Left renal cortex interstitium (tissue), 4 donors: ENCODE results near the gene GFAP. TPM values are rescaled to one million over a fixed set of nuclear protein-coding genes. Genes with fewer than 3 reads are reported as not detected.
"Not testable (repeated sequence)": the region's sequence is repeated elsewhere in the genome, so short reads cannot be mapped to it uniquely, and the experiment has no call there.

Source experiments
- DNase-seq, 4 donors: peaks; one replicate each; pipeline ENCODE4 v3.0.0-alpha.2; 2013; ENCODE audit warnings: low read depth in 4 of 4, low spot score in 2 of 4, missing footprints in 1 of 4
- polyA plus RNA-seq, 4 donors: library from polyadenylated mRNA; unstranded; fragments of 120-200 nt; gene quantifications; one replicate each; pipeline ENCODE4 v1.2.1, GENCODE V29; 2013; ENCODE audit not compliant: insufficient read length in 4 of 4

Gene GFAP
- polyA plus RNA-seq = 1 to 10 TPM in 1 of 4 donors, under 1 TPM in 3; 0.78 to 8.3 (median 0.89) TPM

- no peak for DNase-seq
Observed at GRCh38 chr17:44915321-44915726, at the start of gene GFAP. GFAP (minus strand) TSS chr17:44915500; CDS start chr17:44915486, 14 bp downstream.

- no peak for DNase-seq
Observed at GRCh38 chr17:44961921-44962350, 46.6 kb upstream of the GFAP start.

DNA sequence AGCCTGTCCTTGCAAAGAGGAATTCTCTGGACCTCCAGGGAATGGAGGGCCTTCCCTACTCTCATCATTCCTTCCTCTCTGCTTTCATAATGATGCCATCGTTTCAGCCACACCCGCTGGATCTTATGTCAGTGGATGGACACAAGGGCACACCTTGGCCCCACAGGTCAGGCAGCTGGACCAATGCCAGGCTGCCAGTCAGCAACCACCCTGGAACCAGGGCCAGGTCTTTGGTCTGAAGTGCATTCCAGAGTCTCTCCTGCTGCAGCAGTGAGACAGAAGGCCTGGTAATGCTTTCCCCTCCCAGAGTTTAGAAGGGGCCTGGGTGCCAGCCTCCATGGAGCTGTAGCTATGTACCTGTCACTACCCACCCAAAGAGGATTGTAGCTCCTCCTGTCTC lies 45.4 kb upstream of the GFAP start:
- DNase-seq = no peak

GRCh38 chr17:44959821-44960531 lies 44.7 kb upstream of the GFAP start:
- DNase-seq = no peak

- no peak for DNase-seq
Observed at GRCh38 chr17:44956998-44957981, 42.0 kb upstream of the GFAP start.

DNA sequence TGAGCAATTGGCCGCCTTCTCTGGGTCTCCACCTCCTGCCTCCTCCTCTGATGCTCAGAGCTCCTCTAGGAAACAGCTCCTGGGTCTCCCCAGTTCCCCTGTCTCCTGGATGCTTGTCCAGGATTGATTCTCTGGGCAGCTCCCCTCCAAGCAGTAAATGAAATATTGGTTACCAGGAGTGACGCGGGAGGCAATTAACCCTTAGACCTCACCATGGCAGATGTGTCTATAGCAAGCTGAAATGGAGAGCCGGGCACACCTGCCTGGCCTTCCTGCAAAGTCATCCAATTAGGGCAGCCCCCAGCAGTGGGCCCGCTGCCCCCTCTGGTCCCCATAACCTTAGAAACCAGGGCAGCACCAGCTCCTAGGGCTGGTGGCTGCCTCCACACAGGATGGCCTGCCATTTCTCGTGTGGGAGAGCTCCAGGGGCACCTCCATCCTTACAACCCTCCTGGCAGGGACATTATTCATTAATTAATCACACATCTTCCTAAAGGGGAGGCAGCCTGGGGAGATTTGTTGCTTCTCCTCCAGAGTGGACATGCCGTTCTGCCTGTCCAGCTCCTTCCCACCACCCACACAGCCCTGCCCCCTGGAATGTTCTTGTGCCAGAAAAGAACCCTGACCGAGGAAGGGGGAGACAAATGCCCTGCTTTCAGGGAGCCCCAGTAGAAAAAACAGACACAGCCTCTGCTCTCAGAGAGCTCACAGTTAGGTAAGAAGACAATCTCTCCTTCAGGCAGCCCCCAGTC lies 40.5 kb upstream of the GFAP start:
- DNase-seq = no peak

- no peak for DNase-seq
Observed at GRCh38 chr17:44952946-44953475, 37.7 kb upstream of the GFAP start.

DNA sequence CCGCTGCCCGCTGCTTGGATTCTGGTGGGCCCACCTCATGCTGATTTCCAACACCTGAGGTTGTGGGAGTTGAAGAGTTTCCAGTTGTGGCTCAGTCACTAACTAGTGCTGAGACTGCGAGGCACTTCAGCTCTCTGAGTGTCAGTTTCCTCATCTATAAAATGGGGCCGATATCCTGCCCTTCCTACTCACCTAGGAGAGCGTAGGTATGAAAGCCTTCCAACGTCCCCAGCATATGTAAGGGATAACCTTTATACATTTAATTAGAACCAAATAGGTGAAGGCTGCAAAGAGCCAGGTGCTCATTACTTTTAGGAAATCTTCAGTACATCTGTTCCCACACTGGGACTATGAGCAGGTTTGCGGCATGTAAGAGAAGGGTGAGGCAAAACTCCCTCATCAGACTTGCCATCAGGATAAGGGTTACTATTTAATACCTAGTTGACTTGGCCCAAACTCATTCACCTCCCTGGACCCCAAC lies 33.1 kb upstream of the GFAP start:
- DNase-seq = no peak

DNA sequence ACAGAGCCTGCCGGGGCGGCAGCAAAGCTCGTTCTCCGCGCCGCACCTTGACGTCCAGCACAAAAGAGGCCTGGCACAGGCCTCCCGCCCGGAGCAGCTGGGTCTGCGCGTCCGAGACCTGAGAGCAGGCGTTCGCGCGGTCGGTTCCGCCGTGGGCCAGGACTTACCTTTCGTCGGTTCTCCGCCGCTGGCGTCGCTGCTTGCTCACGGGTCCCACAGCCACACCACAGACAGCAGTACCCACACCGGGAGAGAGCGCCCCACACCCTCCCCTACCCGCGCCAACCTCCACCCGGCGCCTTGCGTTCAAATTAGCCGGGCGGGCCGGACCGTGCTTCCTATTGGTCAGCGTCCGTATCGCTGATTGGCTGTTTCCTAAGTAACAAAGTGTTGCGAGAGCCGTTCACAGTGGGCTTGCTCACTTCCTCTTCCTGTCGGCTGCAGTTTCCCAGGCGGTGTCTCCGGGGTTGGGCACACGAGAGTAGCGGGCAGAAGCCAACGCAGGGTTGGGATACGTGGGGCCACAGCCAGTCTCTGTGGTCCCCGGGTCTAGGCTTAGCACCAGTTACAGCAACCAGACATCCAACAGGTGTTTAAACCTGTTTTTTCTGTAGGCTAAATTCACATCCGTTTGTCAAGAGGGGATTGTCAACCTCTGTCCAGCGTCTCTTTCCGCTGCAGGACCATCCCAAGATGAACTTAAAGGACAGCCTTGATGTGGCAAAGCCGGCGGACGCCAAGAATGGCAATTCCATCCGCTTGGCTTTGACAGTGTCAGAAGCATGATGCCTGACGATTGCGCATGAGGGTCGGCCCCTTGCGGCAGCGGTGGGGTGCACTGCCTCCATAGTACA lies 32.4 kb upstream of the GFAP start, which contains the start of gene KIF18B:
TSS of gene KIF18B (minus strand) at position 313 of the 854 bp plus-strand sequence. CDS start 11,429 bp downstream, outside the sequence.
- DNase-seq = peak; percentile 67 to 91 (median 80)

DNA sequence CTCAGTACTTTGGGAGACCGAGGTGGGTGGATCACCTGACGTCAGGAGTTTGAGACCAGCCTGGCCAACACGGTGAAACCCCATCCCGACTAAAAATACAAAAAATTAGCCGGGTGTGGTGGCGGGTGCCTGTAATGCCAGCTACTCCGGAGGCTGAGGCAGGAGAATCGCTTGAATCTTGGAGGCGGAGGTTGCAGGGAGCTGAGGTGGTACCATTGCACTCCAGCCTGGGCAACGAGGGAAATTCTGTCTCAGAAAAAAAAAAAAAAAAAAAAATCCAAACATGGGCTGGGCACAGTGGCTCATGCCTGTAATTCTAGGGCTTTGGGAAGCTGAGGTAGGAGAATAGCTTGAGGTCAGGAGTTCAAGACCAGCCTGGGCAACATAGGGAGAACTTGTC lies 30.4 kb upstream of the GFAP start:
- DNase-seq = not testable (repeated sequence)

DNA sequence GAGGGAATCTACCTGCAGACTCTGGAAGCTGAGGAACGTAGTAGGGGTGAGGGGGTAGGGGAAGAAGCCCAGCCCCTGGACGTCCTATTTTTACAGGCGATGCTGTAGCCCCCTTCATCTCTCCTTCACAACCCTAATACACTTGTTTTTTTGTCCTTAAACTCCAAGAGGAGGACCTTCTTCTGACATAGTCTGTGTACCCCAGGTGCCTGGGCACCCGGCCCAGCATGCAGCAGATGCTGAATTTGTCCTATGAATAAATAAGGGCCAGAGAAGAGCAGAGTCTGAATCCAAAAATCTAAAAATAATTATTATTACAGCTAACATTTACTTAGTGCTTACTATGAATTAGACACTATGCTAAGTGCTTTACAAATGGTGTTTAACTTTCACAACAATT lies 27.2 kb upstream of the GFAP start:
- DNase-seq = no peak

DNA sequence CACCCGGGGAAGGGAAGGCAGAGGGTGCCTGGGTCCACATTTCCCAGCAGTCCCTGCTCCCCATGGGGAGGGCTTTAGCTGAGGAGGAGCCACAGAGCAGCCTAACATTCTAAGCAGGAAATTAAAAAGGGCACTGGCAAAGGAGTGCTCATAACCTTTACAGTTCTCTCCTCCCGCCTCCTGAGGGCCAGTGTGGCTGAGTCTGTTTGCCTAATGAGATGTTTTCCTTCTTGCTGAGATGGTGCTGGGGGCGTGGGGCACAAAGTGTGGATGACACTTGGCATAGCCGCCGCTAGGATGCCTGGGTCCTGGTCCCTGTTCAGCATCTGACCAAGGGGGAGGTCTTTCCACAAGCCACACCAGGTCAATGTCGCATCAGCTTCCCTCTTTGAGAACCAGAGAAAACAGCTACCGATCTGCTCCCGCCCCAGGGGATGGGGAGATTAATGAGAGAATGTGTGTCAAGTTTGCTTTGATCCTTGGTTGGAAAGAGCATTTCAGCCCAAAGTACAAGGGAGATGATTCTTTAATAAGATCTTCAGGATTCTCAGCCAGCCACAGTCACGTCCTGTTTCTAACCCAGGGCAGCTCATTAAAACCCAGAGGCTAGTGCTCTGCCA lies 26.5 kb upstream of the GFAP start:
- DNase-seq = no peak

DNA sequence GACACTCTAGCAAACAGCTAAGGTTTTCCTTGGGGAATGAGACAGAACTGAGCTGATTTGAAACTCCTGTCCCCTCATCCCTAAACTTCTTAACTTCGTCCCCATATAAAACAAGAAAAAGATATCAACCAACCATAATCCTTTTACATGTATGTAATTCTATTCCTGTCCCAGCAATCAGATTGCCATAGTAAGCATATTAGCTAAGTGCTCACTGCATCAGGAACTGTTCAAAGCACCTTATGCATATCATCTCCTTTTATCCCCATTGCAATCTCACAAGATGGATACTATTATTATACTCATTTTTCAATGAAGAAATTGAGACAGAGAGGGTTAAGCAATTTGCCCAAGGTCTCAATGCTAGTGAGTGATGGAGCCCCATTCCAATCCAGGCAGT lies 25.5 kb upstream of the GFAP start:
- no peak for DNase-seq

- DNase-seq = no peak
Observed at GRCh38 chr17:44940317-44940716, 25.0 kb upstream of the GFAP start.

DNA sequence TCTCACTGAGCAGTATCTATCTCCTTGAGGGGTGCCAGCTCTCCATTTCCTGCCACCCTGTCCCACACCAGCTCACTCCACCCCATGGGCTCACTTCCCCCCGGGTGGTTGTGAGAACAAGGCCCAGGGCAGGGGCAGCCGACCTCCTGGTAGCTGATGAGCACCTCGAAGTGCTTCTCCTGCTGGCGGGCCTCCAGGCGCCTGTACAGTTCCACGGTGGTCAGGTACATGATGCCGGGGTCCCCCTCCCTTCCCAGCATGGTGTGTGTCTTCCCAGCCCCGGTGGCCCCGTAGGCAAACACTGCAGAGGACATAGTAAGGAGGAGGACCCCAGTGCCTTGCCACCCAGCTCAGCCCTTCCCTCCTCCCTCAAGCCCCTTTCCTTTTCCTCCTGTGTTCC lies 19.8 kb upstream of the GFAP start:
- no peak for DNase-seq

GRCh38 chr17:44934745-44935105 lies 19.4 kb upstream of the GFAP start:
- DNase-seq = no peak

DNA sequence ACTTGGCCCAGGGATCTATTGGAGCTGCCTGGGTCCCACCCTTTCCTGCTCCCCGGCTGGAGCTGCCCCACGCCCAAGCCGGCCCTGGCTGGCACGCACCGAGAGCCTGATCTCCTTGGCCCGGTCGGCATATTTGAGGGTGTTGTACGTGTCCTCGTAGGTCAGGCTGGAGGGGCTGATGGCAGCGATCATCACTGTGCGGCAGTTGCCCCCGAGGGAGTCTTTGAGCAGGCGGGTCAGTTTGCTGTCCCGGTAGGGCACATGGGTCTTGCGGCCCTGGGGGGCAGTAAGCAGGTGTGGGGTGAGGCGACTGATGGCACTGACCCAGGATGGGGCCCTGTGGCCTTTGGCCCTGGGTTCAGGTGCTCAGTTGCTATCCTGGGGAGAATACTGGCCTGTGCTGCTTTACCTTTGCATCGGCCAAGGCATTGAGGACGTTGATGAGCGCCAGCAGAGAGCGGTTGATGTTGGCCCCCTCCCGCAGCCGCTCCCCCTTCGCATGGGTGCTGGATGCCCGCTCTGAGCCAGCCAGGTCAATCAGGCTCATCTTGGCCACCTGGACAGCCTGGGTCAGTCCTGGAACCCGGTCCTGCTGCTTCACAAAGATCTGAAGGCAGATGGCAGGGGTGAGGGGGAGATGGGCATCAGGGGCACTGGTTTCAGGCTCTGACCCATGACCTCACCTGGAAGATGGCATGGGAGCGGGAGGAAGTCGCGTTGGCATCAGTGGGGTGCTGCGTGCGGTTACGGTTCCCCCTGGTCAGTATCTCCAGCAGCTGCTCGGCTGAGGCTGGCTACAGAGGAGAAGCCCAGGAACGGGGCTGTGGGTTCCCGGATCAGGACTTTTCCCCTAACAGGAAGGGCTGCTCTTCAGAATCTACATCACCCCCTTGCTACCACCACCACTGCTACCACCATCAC lies 18.8 kb upstream of the GFAP start:
- no peak for DNase-seq

- no peak for DNase-seq
Observed at GRCh38 chr17:44932787-44933097, 17.4 kb upstream of the GFAP start.
